Astrocyte of the spinal cord (primary cell): ENCODE results near the gene MTSS2.
A peak's percentile ranks its signal among the peaks of the same experiment; 100 is the strongest.

ENCODE experiments used
- DNase-seq: peaks from one replicate; pipeline ENCODE4 v3.0.0; 2011; ENCODE audit warnings: low read depth, low spot score
- H3K4me3 ChIP-seq: 2 replicates; pipeline ENCODE4 v1.5.1; 2011; ENCODE audit warnings: low read depth, mild to moderate bottlenecking, low read length, moderate library complexity
- in situ Hi-C: cut with HindIII; loops from 2 replicates; pipeline ENCODE4 v1.10.0; 2017; ENCODE audit warnings: low sequenced_read_pairs
- TF ChIP-seq, protein P1 (sequence below): IDR thresholded peaks from 2 replicates; pipeline ENCODE4 v1.5.1; 2012; ENCODE audit warnings: low read depth, mild to moderate bottlenecking, low read length, inconsistent platforms

MTSS2 gene

GRCh38 chr16:70661918-70662641 is 23.8 kb downstream of the MTSS2 start:
- TF ChIP-seq, protein P1, sequence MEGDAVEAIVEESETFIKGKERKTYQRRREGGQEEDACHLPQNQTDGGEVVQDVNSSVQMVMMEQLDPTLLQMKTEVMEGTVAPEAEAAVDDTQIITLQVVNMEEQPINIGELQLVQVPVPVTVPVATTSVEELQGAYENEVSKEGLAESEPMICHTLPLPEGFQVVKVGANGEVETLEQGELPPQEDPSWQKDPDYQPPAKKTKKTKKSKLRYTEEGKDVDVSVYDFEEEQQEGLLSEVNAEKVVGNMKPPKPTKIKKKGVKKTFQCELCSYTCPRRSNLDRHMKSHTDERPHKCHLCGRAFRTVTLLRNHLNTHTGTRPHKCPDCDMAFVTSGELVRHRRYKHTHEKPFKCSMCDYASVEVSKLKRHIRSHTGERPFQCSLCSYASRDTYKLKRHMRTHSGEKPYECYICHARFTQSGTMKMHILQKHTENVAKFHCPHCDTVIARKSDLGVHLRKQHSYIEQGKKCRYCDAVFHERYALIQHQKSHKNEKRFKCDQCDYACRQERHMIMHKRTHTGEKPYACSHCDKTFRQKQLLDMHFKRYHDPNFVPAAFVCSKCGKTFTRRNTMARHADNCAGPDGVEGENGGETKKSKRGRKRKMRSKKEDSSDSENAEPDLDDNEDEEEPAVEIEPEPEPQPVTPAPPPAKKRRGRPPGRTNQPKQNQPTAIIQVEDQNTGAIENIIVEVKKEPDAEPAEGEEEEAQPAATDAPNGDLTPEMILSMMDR: no peak
- H3K4me3 ChIP-seq: no peak overlapping the region
- DNase-seq: peak; percentile 58
- in situ Hi-C loops: no loop called here

DNA sequence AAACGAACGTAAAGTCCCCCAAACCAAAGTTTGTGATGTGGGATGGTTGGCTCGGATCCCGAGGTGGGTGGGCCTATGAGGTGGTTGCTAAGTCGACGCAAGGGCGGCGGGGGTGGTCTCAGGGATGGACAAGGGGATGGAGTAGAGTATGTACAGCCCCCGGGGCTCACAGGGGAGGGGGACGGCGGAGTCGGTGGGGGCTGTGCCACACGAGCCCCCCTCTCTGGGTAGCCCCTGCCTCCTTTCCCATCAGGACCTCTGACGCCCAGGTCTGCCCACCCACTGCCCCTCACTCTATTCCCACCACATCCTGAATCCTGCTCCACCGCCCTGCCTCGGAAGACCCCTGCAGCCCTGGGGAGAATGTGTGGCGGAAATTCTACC is 24.3 kb downstream of the MTSS2 start:
- TF ChIP-seq, protein P1: no peak

GRCh38 chr16:70660672-70661350 is 25.0 kb downstream of the MTSS2 start:
- in situ Hi-C loops: no loop called here

More for the DNA sequence above, 24.3 kb downstream of the MTSS2 start:
- no peak for DNase-seq
- H3K4me3 ChIP-seq: no peak overlapping the region
- in situ Hi-C loops: no loop called here

GRCh38 chr16:70659953-70660671 is 25.7 kb downstream of the MTSS2 start:
- TF ChIP-seq, protein P1: no peak
- H3K4me3 ChIP-seq: no peak overlapping the region
- in situ Hi-C loops: no loop called here
- no peak for DNase-seq

More at GRCh38 chr16:70660672-70661350, 25.0 kb downstream of the MTSS2 start:
- no peak overlapping the region for H3K4me3 ChIP-seq
- TF ChIP-seq, protein P1: no peak
- no peak for DNase-seq

DNA sequence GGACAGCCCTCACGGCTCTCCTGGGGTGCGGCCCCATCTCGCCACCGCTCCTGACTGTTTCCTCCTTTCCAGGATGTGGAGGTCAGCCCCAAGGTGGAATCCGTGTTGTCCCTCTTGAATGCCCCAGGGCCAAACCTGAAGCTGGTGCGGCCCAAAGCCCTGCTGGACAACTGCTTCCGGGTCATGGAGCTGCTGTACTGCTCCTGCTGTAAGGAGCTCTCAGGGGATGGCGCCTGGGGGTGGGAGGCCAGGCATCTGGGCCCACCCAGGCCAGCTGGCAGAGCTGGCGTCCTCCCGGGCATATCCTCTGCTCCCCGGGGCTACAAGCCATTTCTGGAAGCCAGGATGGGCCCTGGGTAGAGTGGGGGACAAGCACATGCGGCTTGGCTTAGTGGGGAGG is 26.3 kb downstream of the MTSS2 start:
- TF ChIP-seq, protein P1: no peak
- in situ Hi-C loops: no loop called here
- no peak for DNase-seq
- H3K4me3 ChIP-seq: no peak overlapping the region

GRCh38 chr16:70658921-70659320 is 26.9 kb downstream of the MTSS2 start:
- DNase-seq: no peak
- no peak overlapping the region for H3K4me3 ChIP-seq
- in situ Hi-C loops: no loop called here
- TF ChIP-seq, protein P1: no peak
